Ascending aorta (tissue), 2 donors: ENCODE data around the gene ZDHHC21. TPM values are rescaled to one million over a fixed set of nuclear protein-coding genes. Genes with fewer than 3 reads are reported as not detected.

Source experiments
- DNase-seq, 2 donors: peaks; one replicate each; pipeline ENCODE4 v3.0.0-alpha.2; 2019; ENCODE audit warnings: low spot score in 2 of 2
- H3K27ac ChIP-seq, 2 donors: fragments of 200-600 bp; sonication (generic); one replicate each; pipeline ENCODE4 v1.5.1; 2016 to 2017; ENCODE audit warnings: mild to moderate bottlenecking in 1 of 2
- H3K27me3 ChIP-seq: fragments of 200-600 bp; sonication (generic); one replicate; pipeline ENCODE4 v1.5.1; 2017
- H3K36me3 ChIP-seq, 2 donors: fragments of 200-600 bp; sonication (generic); one replicate each; pipeline ENCODE4 v1.5.1; 2016
- H3K4me1 ChIP-seq, 2 donors: fragments of 200-600 bp; sonication (generic); one replicate each; pipeline ENCODE4 v1.5.1; 2016 to 2017; ENCODE audit warnings: mild to moderate bottlenecking in 1 of 2
- H3K4me3 ChIP-seq, 2 donors: fragments of 200-600 bp; sonication (generic); one replicate each; pipeline ENCODE4 v1.5.1; 2016 to 2017; ENCODE audit warnings: mild to moderate bottlenecking in 1 of 2
- H3K9me3 ChIP-seq, 2 donors: fragments of 200-600 bp; sonication (generic); one replicate each; pipeline ENCODE4 v1.5.1; 2016
- intact Hi-C: fragments of 100-400 bp; cut with DNase I; formaldehyde crosslinking; loops from one replicate; pipeline ENCODE4 v1.15.1; 2023
- total RNA-seq: library from RNA; depleted of rRNA; stranded (reverse); fragments of >200 nt; gene quantifications from one replicate; pipeline ENCODE4 v1.1.0, GENCODE V29; 2016
- TF ChIP-seq, protein P1 (sequence below), 3 experiments: fragments of 200-600 bp in 2 of 3; fragments of 450-650 bp in 1 of 3; sonication (generic) in 2 of 3; IDR thresholded peaks; one replicate each; pipeline ENCODE4 v1.5.1; 2016 to 2019; ENCODE audit warnings: antibody characterized with exemption in 3 of 3, mild to moderate bottlenecking in 1 of 3, moderate library complexity in 1 of 3

The ZDHHC21 gene
- total RNA-seq, 1 donor from 2014 or later = 2.3 TPM

DNA sequence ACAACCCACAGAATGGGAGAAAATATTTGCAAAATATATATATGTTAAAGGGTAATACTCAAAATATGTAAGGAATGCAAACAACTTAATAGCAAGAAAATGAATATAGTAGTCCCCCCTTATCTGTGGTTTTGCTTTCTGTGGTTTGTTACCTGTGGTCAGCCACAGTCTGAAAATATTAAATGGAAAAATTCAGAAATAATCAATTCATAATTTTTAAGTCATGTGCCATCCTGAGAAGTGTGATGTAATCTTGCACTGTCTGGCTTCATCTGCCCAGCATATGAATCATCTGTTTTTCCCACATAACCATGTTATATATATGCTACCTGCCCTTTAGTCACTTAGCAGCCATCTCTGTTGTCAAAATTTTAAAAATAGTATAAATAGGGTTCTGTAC lies 17.6 kb upstream of the ZDHHC21 start:
- Histone ChIP-seq H3K9me3 (peaks cover 4 to 13% of the 10 kb centered on the region in 2 donors), H3K27me3 (no peaks in the 10 kb centered on the region), H3K27ac (no peak overlapping the region), H3K4me1 (no peaks in the 10 kb centered on the region), H3K36me3 (no peaks in the 10 kb centered on the region), H3K4me3 (no peak overlapping the region)
- TF ChIP-seq, protein P1, sequence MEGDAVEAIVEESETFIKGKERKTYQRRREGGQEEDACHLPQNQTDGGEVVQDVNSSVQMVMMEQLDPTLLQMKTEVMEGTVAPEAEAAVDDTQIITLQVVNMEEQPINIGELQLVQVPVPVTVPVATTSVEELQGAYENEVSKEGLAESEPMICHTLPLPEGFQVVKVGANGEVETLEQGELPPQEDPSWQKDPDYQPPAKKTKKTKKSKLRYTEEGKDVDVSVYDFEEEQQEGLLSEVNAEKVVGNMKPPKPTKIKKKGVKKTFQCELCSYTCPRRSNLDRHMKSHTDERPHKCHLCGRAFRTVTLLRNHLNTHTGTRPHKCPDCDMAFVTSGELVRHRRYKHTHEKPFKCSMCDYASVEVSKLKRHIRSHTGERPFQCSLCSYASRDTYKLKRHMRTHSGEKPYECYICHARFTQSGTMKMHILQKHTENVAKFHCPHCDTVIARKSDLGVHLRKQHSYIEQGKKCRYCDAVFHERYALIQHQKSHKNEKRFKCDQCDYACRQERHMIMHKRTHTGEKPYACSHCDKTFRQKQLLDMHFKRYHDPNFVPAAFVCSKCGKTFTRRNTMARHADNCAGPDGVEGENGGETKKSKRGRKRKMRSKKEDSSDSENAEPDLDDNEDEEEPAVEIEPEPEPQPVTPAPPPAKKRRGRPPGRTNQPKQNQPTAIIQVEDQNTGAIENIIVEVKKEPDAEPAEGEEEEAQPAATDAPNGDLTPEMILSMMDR (IDR thresholded peaks at IDR 0.05) = no peak
- DNase-seq = no peak
- intact Hi-C loops = no loop called here

GRCh38 chr9:14706530-14707140 lies 13.4 kb upstream of the ZDHHC21 start:
- intact Hi-C loops = no loop called here

DNA sequence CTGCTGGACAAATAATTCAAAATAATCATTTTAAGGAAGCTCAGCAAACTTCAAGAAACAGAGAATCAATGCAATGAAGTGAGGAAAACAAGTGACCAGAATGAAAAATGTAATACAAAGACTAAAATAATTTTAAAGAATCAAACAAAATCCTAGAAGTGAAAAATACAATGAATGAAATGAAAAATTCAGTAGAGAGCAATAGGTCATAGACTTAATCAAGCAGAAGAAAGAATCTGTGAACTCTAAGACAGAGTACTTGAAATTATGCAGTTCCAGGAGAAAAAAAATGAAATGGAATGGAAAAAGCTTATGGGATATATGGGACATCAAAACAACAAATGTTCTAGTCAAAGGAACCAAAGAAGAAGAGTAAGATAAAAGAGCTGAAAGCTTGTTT lies 11.8 kb upstream of the ZDHHC21 start:
- H3K36me3 ChIP-seq = no peaks in the 10 kb centered on the region
- intact Hi-C loops = no loop called here
- TF ChIP-seq, protein P1 (IDR thresholded peaks at IDR 0.05) = no peak

More at GRCh38 chr9:14706530-14707140, 13.4 kb upstream of the ZDHHC21 start:
- Histone ChIP-seq H3K27ac (no peak overlapping the region), H3K4me1 (no peaks in the 10 kb centered on the region), H3K9me3 (peaks cover 4 to 31% of the 10 kb centered on the region in 2 donors), H3K36me3 (no peaks in the 10 kb centered on the region), H3K27me3 (no peaks in the 10 kb centered on the region), H3K4me3 (no peak overlapping the region)
- TF ChIP-seq, protein P1 (IDR thresholded peaks at IDR 0.05) = no peak
- DNase-seq = no peak

GRCh38 chr9:14704281-14704680 lies 11.0 kb upstream of the ZDHHC21 start:
- no peaks in the 10 kb centered on the region for H3K4me1 ChIP-seq
- no peaks in the 10 kb centered on the region for H3K27me3 ChIP-seq
- intact Hi-C loops = no loop called here
- H3K27ac ChIP-seq = no peak overlapping the region
- TF ChIP-seq, protein P1 (IDR thresholded peaks at IDR 0.05) = no peak
- no peak for DNase-seq
- H3K36me3 ChIP-seq = no peaks in the 10 kb centered on the region
- H3K4me3 ChIP-seq = no peak overlapping the region
- H3K9me3 ChIP-seq = peaks cover 4 to 28% of the 10 kb centered on the region in 2 donors

More for the DNA sequence above, 11.8 kb upstream of the ZDHHC21 start:
- Histone ChIP-seq H3K4me1 (no peaks in the 10 kb centered on the region), H3K27ac (no peak overlapping the region), H3K9me3 (peaks cover 4 to 31% of the 10 kb centered on the region in 2 donors), H3K4me3 (no peak overlapping the region), H3K27me3 (no peaks in the 10 kb centered on the region)
- no peak for DNase-seq

DNA sequence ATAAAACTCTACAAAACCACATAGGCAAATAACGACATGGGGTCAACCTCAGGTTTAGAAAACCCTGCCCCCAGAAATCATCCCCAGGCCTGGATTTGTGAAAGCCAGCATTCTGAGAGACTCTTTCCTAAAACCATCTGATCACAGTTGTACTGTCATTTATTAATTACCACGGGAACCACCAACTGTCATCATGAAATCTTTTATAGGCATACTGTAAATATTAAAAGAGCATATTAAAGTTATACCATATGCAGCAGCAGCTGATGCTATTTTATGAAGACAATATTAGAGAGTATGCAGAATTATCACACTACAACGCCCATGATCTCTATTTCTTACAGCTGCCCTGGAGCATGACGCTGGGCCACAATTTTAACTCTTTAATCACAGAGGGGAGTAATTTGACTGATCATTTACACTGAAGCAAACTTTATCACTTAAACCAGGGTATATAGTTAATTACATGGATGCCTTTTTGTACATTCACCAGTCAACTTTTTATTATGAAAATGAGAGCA lies 9.0 kb upstream of the ZDHHC21 start:
- Histone ChIP-seq H3K36me3 (no peaks in the 10 kb centered on the region), H3K27me3 (no peaks in the 10 kb centered on the region), H3K4me1 (no peaks in the 10 kb centered on the region), H3K4me3 (no peak overlapping the region), H3K27ac (no peak overlapping the region), H3K9me3 (peaks cover 4 to 28% of the 10 kb centered on the region in 2 donors)
- no peak for DNase-seq
- intact Hi-C loops = no loop called here
- TF ChIP-seq, protein P1 (IDR thresholded peaks at IDR 0.05) = no peak
